Erythroblast (primary cell): Measurements from ENCODE around the gene TPO.

Source experiments
- GATA1 ChIP-seq: IDR thresholded peaks from 2 replicates; pipeline ENCODE4 v1.6.1; 2011; ENCODE audit warnings: low read depth, mild to moderate bottlenecking, control low read depth, low read length, moderate library complexity
- POLR2A ChIP-seq: IDR thresholded peaks from 2 replicates; pipeline ENCODE4 v1.6.1; 2011; ENCODE audit warnings: mild to moderate bottlenecking, low read length

GRCh38 chr2:1546901-1547300, 133.6 kb downstream of the TPO start:
- TF ChIP-seq POLR2A = no peak
- no peak for TF ChIP-seq GATA1
